HCT116 (cell line): ENCODE results near the gene NBL1. TPM values are rescaled to one million over a fixed set of nuclear protein-coding genes. Genes with fewer than 3 reads are reported as not detected.

Experiments
- ATAC-seq: fragments of 200-7000 bp; cut with Tn5 transposase; 2 replicates; pipeline ENCODE4 v1.9.1; 2020; ENCODE audit warnings: mild to moderate bottlenecking, moderate library complexity
- BruUV-seq: library from RNA; stranded (reverse); fragments of 400-500 nt; replicated peaks from 2 replicates; lab custom pipeline; 2021; lab: Mats Ljungman, UMichigan
- CTCF ChIA-PET: fragments of 300-600 bp; sonication (Branson Sonifier 250); formaldehyde crosslinking; loops from one replicate; lab custom pipeline; 2021; ENCODE audit warnings: antibody characterized with exemption; lab: Charles Lee
- POLR2A ChIA-PET: fragments of 300-600, 350-600 bp; sonication (Branson Sonifier 250); formaldehyde crosslinking; loops from one replicate; lab custom pipeline; 2021; ENCODE audit warnings: antibody characterized with exemption; lab: Charles Lee
- RAD21 ChIA-PET, 2 experiments: fragments of 300-600 bp; sonication (Branson Sonifier 250); formaldehyde crosslinking; loops; one replicate each; lab custom pipeline; 2023; ENCODE audit warnings: low total read pairs in 2 of 2; ENCODE audit not compliant: uncharacterized antibody in 2 of 2, unreplicated experiment in 2 of 2, low non-redundant PET in 1 of 2; lab: Charles Lee
- DNase-seq: peaks from one replicate; pipeline ENCODE4 v3.0.0-alpha.2; 2010; ENCODE audit warnings: low read depth, low spot score
- H2AFZ ChIP-seq: fragments of 200-600 bp; shearing (Covaris generic), sonication (generic); 2 replicates; pipeline ENCODE4 v1.6.1; 2017; ENCODE audit warnings: low read depth, mixed run types, mixed read lengths, antibody characterized with exemption, low read length; ENCODE audit not compliant: poor library complexity, severe bottlenecking
- H3K27ac ChIP-seq: 2 replicates; pipeline ENCODE4 v1.5.1; 2012; ENCODE audit warnings: low read depth, low read length
- H3K27me3 ChIP-seq: fragments of 200-600 bp; sonication (generic); 2 replicates; pipeline ENCODE4 v1.6.1; 2016; ENCODE audit warnings: mixed run types, low read length, mixed read lengths; ENCODE audit not compliant: insufficient read depth
- H3K36me3 ChIP-seq, 2 experiments: fragments of 200-500 bp in 1 of 2; fragments of 200-600 bp in 1 of 2; sonication (Bioruptor generic) in 1 of 2; sonication (generic) in 1 of 2; 2 replicates each; pipeline versions ENCODE4 v1.5.1 to v1.6.1; 2014 to 2016; ENCODE audit warnings: low read length in 2 of 2, inconsistent platforms in 1 of 2, mixed read lengths in 1 of 2, mixed run types in 1 of 2; ENCODE audit not compliant: insufficient read depth in 2 of 2, control insufficient read depth in 1 of 2
- H3K4me1 ChIP-seq, 2 experiments: fragments of 200-600 bp in 1 of 2; sonication (generic) in 1 of 2; 2 replicates each; pipeline versions ENCODE4 v1.5.1 to v1.6.1; 2012 to 2017; ENCODE audit warnings: low read length in 2 of 2, inconsistent platforms in 1 of 2, mild to moderate bottlenecking in 1 of 2, mixed read lengths in 1 of 2, mixed run types in 1 of 2, moderate library complexity in 1 of 2; ENCODE audit not compliant: insufficient read depth in 2 of 2, control insufficient read depth in 1 of 2
- H3K4me2 ChIP-seq: fragments of 200-600 bp; sonication (generic); 2 replicates; pipeline ENCODE4 v1.6.1; 2017; ENCODE audit warnings: mixed run types, low read length, mixed read lengths
- H3K4me3 ChIP-seq, 2 experiments: fragments of 200-600 bp in 1 of 2; sonication (generic) in 1 of 2; replicated peaks in 1 of 2; 2 replicates each; pipeline ENCODE4 v1.5.1; 2011 to 2016; ENCODE audit warnings: low read length in 2 of 2, control low read depth in 1 of 2, low read depth in 1 of 2, mild to moderate bottlenecking in 1 of 2, mixed read lengths in 1 of 2, mixed run types in 1 of 2
- H3K79me2 ChIP-seq: fragments of 200-600 bp; sonication (generic); 2 replicates; pipeline ENCODE4 v1.6.1; 2017; ENCODE audit warnings: mild to moderate bottlenecking, mixed run types, low read length, moderate library complexity, mixed read lengths; ENCODE audit not compliant: insufficient read depth
- H3K9ac ChIP-seq: fragments of 200-600 bp; sonication (generic); 2 replicates; pipeline ENCODE4 v1.6.1; 2016; ENCODE audit warnings: low read length, mixed read lengths
- H3K9me2 ChIP-seq: fragments of 200-600 bp; sonication (generic), shearing (Covaris generic); 2 replicates; pipeline ENCODE4 v1.6.1; 2017; ENCODE audit warnings: mixed run types, mild to moderate bottlenecking, moderate library complexity; ENCODE audit not compliant: insufficient read depth
- H3K9me3 ChIP-seq, 2 experiments: fragments of 200-500 bp in 1 of 2; fragments of 200-600 bp in 1 of 2; sonication (Bioruptor generic) in 1 of 2; sonication (generic) in 1 of 2; 2 replicates each; pipeline ENCODE4 v1.6.1; 2014 to 2017; ENCODE audit warnings: low read length in 2 of 2, mixed read lengths in 2 of 2, inconsistent platforms in 1 of 2, low read depth in 1 of 2, mild to moderate bottlenecking in 1 of 2, mixed run types in 1 of 2, moderate library complexity in 1 of 2; ENCODE audit not compliant: control insufficient read depth in 1 of 2, insufficient read depth in 1 of 2
- H4K20me1 ChIP-seq: fragments of 200-600 bp; sonication (generic), shearing (Covaris generic); 2 replicates; pipeline ENCODE4 v1.6.1; 2017; ENCODE audit warnings: mixed run types, mild to moderate bottlenecking, moderate library complexity; ENCODE audit not compliant: insufficient read depth
- CBX3 ChIP-seq: IDR thresholded peaks from 2 replicates; pipeline ENCODE4 v1.6.1; 2012; ENCODE audit warnings: low read depth
- CEBPB ChIP-seq: IDR thresholded peaks from 2 replicates; pipeline ENCODE4 v1.6.1; 2012; ENCODE audit warnings: low read depth
- ELF1 ChIP-seq: IDR thresholded peaks from 2 replicates; pipeline ENCODE4 v1.6.1; 2012; ENCODE audit warnings: low read depth, borderline replicate concordance
- EZH2 ChIP-seq: fragments of 200-600 bp; sonication (generic); IDR thresholded peaks from 2 replicates; pipeline ENCODE4 v1.6.1; 2017; ENCODE audit warnings: antibody characterized with exemption, mixed run types
- EZH2phosphoT487 ChIP-seq: fragments of 200-600 bp; IDR thresholded peaks from 2 replicates; pipeline ENCODE4 v1.6.1; 2018; ENCODE audit warnings: antibody characterized with exemption, borderline replicate concordance
- FOSL1 ChIP-seq: IDR thresholded peaks from 2 replicates; pipeline ENCODE4 v1.6.1; 2012; ENCODE audit warnings: low read depth
- JUND ChIP-seq: IDR thresholded peaks from 2 replicates; pipeline ENCODE4 v1.6.1; 2012
- POLR2A ChIP-seq: IDR thresholded peaks from 2 replicates; pipeline ENCODE4 v1.7.0; 2011; ENCODE audit warnings: borderline replicate concordance; ENCODE audit not compliant: insufficient read depth, insufficient read length; ENCODE audit errors: extremely low read depth
- POLR2AphosphoS5 ChIP-seq: IDR thresholded peaks from 2 replicates; pipeline ENCODE4 v1.6.1; 2011; ENCODE audit warnings: mild to moderate bottlenecking, low read depth, low read length, moderate library complexity
- SIN3A ChIP-seq: IDR thresholded peaks from 2 replicates; pipeline ENCODE4 v1.6.1; 2012; ENCODE audit warnings: low read depth
- SP1 ChIP-seq: IDR thresholded peaks from 2 replicates; pipeline ENCODE4 v1.6.1; 2012; ENCODE audit warnings: low read depth
- SRF ChIP-seq: IDR thresholded peaks from 2 replicates; pipeline ENCODE4 v1.6.1; 2012; ENCODE audit warnings: low read depth
- TCF7L2 ChIP-seq: IDR thresholded peaks from 2 replicates; pipeline ENCODE4 v1.7.0; 2011; ENCODE audit warnings: borderline replicate concordance, inconsistent platforms; ENCODE audit not compliant: insufficient read depth, insufficient read length; ENCODE audit errors: extremely low read depth
- YY1 ChIP-seq: IDR thresholded peaks from 2 replicates; pipeline ENCODE4 v1.6.1; 2011; ENCODE audit warnings: low read length, low read depth, moderate library complexity, mild to moderate bottlenecking; ENCODE audit not compliant: insufficient replicate concordance; ENCODE audit errors: extremely low read depth
- ZFX ChIP-seq: fragments of 450-650 bp; IDR thresholded peaks from 2 replicates; pipeline ENCODE4 v1.6.1; 2017
- intact Hi-C: fragments of 100-400 bp; cut with micrococcal nuclease; formaldehyde crosslinking; loops from 2 replicates; pipeline ENCODE4 v1.10.0; 2022
- total RNA-seq: library from RNA; stranded (reverse); gene quantifications from one replicate; pipeline ENCODE4 v1.2.1, GENCODE V29; 2021; ENCODE audit not compliant: unreplicated experiment
- TF ChIP-seq, protein P1 (sequence below), 3 experiments: fragments of 200-600 bp in 1 of 3; sonication (generic) in 1 of 3; IDR thresholded peaks in 2 of 3; conservative IDR thresholded peaks in 1 of 3; 2 replicates each; pipeline ENCODE4 v1.5.1; 2012 to 2017; ENCODE audit warnings: low read depth in 2 of 3, low read length in 2 of 3, antibody characterized with exemption in 1 of 3, borderline replicate concordance in 1 of 3, control low read depth in 1 of 3, mild to moderate bottlenecking in 1 of 3, mixed read lengths in 1 of 3, mixed run types in 1 of 3, moderate library complexity in 1 of 3; ENCODE audit not compliant: insufficient read depth in 1 of 3
- TF ChIP-seq, protein P2 (sequence below): IDR thresholded peaks from 2 replicates; pipeline ENCODE4 v1.6.1; 2012
- TF ChIP-seq, protein P3 (sequence below): IDR thresholded peaks from 2 replicates; pipeline ENCODE4 v1.6.1; 2011; ENCODE audit warnings: mild to moderate bottlenecking, low read length, moderate library complexity; ENCODE audit not compliant: insufficient replicate concordance; ENCODE audit errors: extremely low read depth
- TF ChIP-seq, protein P4 (sequence below): IDR thresholded peaks from 2 replicates; pipeline ENCODE4 v1.6.1; 2012
- TF ChIP-seq, protein P5 (sequence below): IDR thresholded peaks from 2 replicates; pipeline ENCODE4 v1.6.1; 2012; ENCODE audit warnings: low read depth

NBL1 gene
- total RNA-seq, 1 experiment from 2014 or later: 75.4 TPM

DNA sequence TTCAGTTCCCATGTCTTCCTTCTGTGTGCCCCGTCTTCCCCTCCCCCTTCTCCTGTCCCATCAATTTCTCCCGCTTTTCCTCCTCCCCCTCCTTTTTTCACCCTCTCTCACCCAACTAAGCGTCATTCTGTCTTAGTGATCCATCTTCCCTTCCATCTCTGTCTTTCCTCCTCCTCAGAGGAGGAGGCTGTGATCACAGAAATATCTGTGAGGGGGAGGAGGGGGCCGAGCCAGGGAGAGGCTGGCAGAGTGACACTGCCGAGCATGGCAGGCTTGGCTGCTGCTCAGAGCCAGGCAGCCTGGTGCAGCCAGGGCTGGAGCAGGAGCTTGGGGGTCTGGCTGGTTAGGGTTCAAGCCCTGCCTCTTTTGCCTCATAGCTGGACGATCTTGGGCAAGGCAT, 28.1 kb downstream of the NBL1 start:
- no peaks in the 10 kb centered on the region for H3K4me1 ChIP-seq
- TF ChIP-seq, protein P1, sequence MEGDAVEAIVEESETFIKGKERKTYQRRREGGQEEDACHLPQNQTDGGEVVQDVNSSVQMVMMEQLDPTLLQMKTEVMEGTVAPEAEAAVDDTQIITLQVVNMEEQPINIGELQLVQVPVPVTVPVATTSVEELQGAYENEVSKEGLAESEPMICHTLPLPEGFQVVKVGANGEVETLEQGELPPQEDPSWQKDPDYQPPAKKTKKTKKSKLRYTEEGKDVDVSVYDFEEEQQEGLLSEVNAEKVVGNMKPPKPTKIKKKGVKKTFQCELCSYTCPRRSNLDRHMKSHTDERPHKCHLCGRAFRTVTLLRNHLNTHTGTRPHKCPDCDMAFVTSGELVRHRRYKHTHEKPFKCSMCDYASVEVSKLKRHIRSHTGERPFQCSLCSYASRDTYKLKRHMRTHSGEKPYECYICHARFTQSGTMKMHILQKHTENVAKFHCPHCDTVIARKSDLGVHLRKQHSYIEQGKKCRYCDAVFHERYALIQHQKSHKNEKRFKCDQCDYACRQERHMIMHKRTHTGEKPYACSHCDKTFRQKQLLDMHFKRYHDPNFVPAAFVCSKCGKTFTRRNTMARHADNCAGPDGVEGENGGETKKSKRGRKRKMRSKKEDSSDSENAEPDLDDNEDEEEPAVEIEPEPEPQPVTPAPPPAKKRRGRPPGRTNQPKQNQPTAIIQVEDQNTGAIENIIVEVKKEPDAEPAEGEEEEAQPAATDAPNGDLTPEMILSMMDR (IDR thresholded peaks at IDR 0.05 in 2 of 3, conservative IDR thresholded peaks at IDR 0.05 in 1 of 3; ENCODE audit: borderline replicate concordance in 1 of 3, insufficient read depth in 1 of 3, low read depth in 2 of 3, low read length in 2 of 3): no peak
- TF ChIP-seq TCF7L2 (no peak), POLR2AphosphoS5 (no peak), FOSL1 (no peak), EZH2 (no peak), YY1 (no peak), SIN3A (no peak), POLR2A (no peak), ELF1 (no peak), CEBPB (no peak), EZH2phosphoT487 (no peak), CBX3 (no peak), SP1 (no peak), SRF (no peak), JUND (no peak), ZFX (no peak)
- TF ChIP-seq, protein P2, sequence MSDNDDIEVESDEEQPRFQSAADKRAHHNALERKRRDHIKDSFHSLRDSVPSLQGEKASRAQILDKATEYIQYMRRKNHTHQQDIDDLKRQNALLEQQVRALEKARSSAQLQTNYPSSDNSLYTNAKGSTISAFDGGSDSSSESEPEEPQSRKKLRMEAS: no peak
- TF ChIP-seq, protein P3, sequence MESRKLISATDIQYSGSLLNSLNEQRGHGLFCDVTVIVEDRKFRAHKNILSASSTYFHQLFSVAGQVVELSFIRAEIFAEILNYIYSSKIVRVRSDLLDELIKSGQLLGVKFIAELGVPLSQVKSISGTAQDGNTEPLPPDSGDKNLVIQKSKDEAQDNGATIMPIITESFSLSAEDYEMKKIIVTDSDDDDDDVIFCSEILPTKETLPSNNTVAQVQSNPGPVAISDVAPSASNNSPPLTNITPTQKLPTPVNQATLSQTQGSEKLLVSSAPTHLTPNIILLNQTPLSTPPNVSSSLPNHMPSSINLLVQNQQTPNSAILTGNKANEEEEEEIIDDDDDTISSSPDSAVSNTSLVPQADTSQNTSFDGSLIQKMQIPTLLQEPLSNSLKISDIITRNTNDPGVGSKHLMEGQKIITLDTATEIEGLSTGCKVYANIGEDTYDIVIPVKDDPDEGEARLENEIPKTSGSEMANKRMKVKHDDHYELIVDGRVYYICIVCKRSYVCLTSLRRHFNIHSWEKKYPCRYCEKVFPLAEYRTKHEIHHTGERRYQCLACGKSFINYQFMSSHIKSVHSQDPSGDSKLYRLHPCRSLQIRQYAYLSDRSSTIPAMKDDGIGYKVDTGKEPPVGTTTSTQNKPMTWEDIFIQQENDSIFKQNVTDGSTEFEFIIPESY: no peak
- TF ChIP-seq, protein P4, sequence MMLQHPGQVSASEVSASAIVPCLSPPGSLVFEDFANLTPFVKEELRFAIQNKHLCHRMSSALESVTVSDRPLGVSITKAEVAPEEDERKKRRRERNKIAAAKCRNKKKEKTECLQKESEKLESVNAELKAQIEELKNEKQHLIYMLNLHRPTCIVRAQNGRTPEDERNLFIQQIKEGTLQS: no peak
- TF ChIP-seq, protein P5, sequence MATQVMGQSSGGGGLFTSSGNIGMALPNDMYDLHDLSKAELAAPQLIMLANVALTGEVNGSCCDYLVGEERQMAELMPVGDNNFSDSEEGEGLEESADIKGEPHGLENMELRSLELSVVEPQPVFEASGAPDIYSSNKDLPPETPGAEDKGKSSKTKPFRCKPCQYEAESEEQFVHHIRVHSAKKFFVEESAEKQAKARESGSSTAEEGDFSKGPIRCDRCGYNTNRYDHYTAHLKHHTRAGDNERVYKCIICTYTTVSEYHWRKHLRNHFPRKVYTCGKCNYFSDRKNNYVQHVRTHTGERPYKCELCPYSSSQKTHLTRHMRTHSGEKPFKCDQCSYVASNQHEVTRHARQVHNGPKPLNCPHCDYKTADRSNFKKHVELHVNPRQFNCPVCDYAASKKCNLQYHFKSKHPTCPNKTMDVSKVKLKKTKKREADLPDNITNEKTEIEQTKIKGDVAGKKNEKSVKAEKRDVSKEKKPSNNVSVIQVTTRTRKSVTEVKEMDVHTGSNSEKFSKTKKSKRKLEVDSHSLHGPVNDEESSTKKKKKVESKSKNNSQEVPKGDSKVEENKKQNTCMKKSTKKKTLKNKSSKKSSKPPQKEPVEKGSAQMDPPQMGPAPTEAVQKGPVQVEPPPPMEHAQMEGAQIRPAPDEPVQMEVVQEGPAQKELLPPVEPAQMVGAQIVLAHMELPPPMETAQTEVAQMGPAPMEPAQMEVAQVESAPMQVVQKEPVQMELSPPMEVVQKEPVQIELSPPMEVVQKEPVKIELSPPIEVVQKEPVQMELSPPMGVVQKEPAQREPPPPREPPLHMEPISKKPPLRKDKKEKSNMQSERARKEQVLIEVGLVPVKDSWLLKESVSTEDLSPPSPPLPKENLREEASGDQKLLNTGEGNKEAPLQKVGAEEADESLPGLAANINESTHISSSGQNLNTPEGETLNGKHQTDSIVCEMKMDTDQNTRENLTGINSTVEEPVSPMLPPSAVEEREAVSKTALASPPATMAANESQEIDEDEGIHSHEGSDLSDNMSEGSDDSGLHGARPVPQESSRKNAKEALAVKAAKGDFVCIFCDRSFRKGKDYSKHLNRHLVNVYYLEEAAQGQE: no peak
- ChIA-PET CTCF (no interaction called here), POLR2A (no interaction called here), RAD21 (no interaction called here)
- intact Hi-C loops: no loop called here
- 0 out of 2 replicates have a peak, but pooled peaks cover 5% of the 10 kb centered on the region for H3K27me3 ChIP-seq
- H3K9ac ChIP-seq: no peak overlapping the region
- H3K4me2 ChIP-seq: no peak overlapping the region
- H3K9me3 ChIP-seq: no peaks in the 10 kb centered on the region
- no peak overlapping the region for H3K27ac ChIP-seq
- ATAC-seq (no peak), DNase-seq (no peak)
- no TSS peak for BruUV-seq
- no peaks in the 10 kb centered on the region for H4K20me1 ChIP-seq
- H3K36me3 ChIP-seq: no peaks in the 10 kb centered on the region
- H3K9me2 ChIP-seq: no peaks in the 10 kb centered on the region
- H3K4me3 ChIP-seq: no peak overlapping the region
- no peaks in the 10 kb centered on the region for H3K79me2 ChIP-seq
- H2AFZ ChIP-seq: no peak overlapping the region
